Neural cell (in vitro differentiated cells): Measurements from ENCODE around the gene CDH16. TPM values are rescaled to one million over a fixed set of nuclear protein-coding genes. Genes with fewer than 3 reads are reported as not detected.
A peak's percentile ranks its signal among the peaks of the same experiment; 100 is the strongest.

ENCODE experiments used
- H2AFZ ChIP-seq: fragments of 200-600, 300-800 bp; sonication (generic), shearing (Covaris generic); 2 replicates; pipeline ENCODE4 v1.6.0; 2014; ENCODE audit warnings: low read depth, mild to moderate bottlenecking, antibody characterized with exemption, low read length, moderate library complexity
- H3F3A ChIP-seq: fragments of 200-600 bp; shearing (Covaris generic); 2 replicates; pipeline ENCODE4 v1.6.1; 2016; ENCODE audit warnings: mild to moderate bottlenecking, moderate library complexity, mixed read lengths, antibody characterized with exemption, low read length; ENCODE audit not compliant: insufficient read depth, poor library complexity, severe bottlenecking
- H3K27ac ChIP-seq: fragments of 200-600, 300-800 bp; sonication (generic), shearing (Covaris generic); 2 replicates; pipeline ENCODE4 v1.5.1; 2014; ENCODE audit warnings: mild to moderate bottlenecking, low read length, moderate library complexity
- H3K27me3 ChIP-seq: fragments of 300-800, 200-600 bp; sonication (generic), shearing (Covaris generic); 2 replicates; pipeline ENCODE4 v1.6.0; 2014; ENCODE audit warnings: mild to moderate bottlenecking, low read depth, low read length, moderate library complexity; ENCODE audit not compliant: insufficient read depth
- H3K36me3 ChIP-seq: fragments of 300-800, 200-600 bp; sonication (generic), shearing (Covaris generic); 2 replicates; pipeline ENCODE4 v1.5.1; 2014; ENCODE audit warnings: mild to moderate bottlenecking, antibody characterized with exemption, low read length, moderate library complexity; ENCODE audit not compliant: insufficient read depth
- H3K4me2 ChIP-seq: fragments of 300-800, 200-600 bp; sonication (generic), shearing (Covaris generic); 2 replicates; pipeline ENCODE4 v1.6.0; 2014; ENCODE audit warnings: mild to moderate bottlenecking, low read length
- H3K4me3 ChIP-seq: fragments of 300-800, 200-600 bp; sonication (generic), shearing (Covaris generic); 2 replicates; pipeline ENCODE4 v1.5.1; 2014; ENCODE audit warnings: mild to moderate bottlenecking, low read length, moderate library complexity
- H3K79me2 ChIP-seq: fragments of 200-600 bp; shearing (Covaris generic); replicated peaks from 2 replicates; pipeline ENCODE4 v1.6.0; 2014; ENCODE audit warnings: mild to moderate bottlenecking, low read length, moderate library complexity; ENCODE audit not compliant: insufficient read depth
- H3K9ac ChIP-seq: fragments of 300-800, 200-600 bp; sonication (generic), shearing (Covaris generic); 2 replicates; pipeline ENCODE4 v1.6.1; 2016; ENCODE audit warnings: mild to moderate bottlenecking, low read length, mixed read lengths
- H3K9me2 ChIP-seq: fragments of 200-600 bp; shearing (Covaris generic); 2 replicates; pipeline ENCODE4 v1.6.1; 2016; ENCODE audit warnings: mild to moderate bottlenecking, low read length, mixed read lengths; ENCODE audit not compliant: insufficient read depth
- H3K9me3 ChIP-seq: fragments of 200-600, 300-800 bp; sonication (generic), shearing (Covaris generic); 2 replicates; pipeline ENCODE4 v1.6.1; 2016; ENCODE audit warnings: mild to moderate bottlenecking, mixed run types, low read length, moderate library complexity, mixed read lengths
- H4K20me1 ChIP-seq: fragments of 200-600 bp; shearing (Covaris generic); 2 replicates; pipeline ENCODE4 v1.6.1; 2016; ENCODE audit warnings: mild to moderate bottlenecking, mixed run types; ENCODE audit not compliant: insufficient read depth
- EP300 ChIP-seq: fragments of 450-650 bp; conservative IDR thresholded peaks from 2 replicates; pipeline ENCODE4 v1.6.1; 2014; ENCODE audit warnings: antibody characterized with exemption, mild to moderate bottlenecking, moderate library complexity; ENCODE audit not compliant: poor library complexity, severe bottlenecking
- EZH2 ChIP-seq: fragments of 200-600, 300-800 bp; shearing (Covaris generic), sonication (generic); IDR thresholded peaks from 2 replicates; pipeline ENCODE4 v1.6.1; 2014; ENCODE audit warnings: antibody characterized with exemption, low read length, borderline replicate concordance, mild to moderate bottlenecking; ENCODE audit not compliant: insufficient read depth, poor library complexity, severe bottlenecking
- MXI1 ChIP-seq: fragments of 450-650 bp; conservative IDR thresholded peaks from 2 replicates; pipeline ENCODE4 v1.6.1; 2014; ENCODE audit warnings: antibody characterized with exemption, mild to moderate bottlenecking; ENCODE audit not compliant: poor library complexity, severe bottlenecking
- POLR2AphosphoS5 ChIP-seq: IDR thresholded peaks from 2 replicates; pipeline ENCODE4 v1.6.1; 2012
- RAD21 ChIP-seq: fragments of 450-650 bp; conservative IDR thresholded peaks from 2 replicates; pipeline ENCODE4 v1.6.1; 2014; ENCODE audit warnings: antibody characterized with exemption, mild to moderate bottlenecking, moderate library complexity
- SMC3 ChIP-seq: fragments of 450-650 bp; conservative IDR thresholded peaks from 2 replicates; pipeline ENCODE4 v1.6.1; 2014; ENCODE audit warnings: antibody characterized with exemption, mild to moderate bottlenecking, moderate library complexity; ENCODE audit not compliant: poor library complexity
- TAF1 ChIP-seq: IDR thresholded peaks from 2 replicates; pipeline ENCODE4 v1.6.1; 2012; ENCODE audit warnings: low read depth
- polyA plus RNA-seq: library from polyadenylated mRNA; depleted of rRNA; stranded (reverse); fragments of >200 nt; gene quantifications from 2 replicates; pipeline ENCODE4 v1.2.3, GENCODE V29; 2014
- TF ChIP-seq, protein P1 (sequence below): fragments of 450-650 bp; IDR thresholded peaks from 2 replicates; pipeline ENCODE4 v1.5.1; 2014; ENCODE audit warnings: antibody characterized with exemption, mild to moderate bottlenecking, moderate library complexity; ENCODE audit not compliant: poor library complexity, severe bottlenecking
- TF ChIP-seq, protein P2 (sequence below): IDR thresholded peaks from 2 replicates; pipeline ENCODE4 v1.6.1; 2012; ENCODE audit warnings: borderline replicate concordance

The CDH16 gene
- polyA plus RNA-seq, 1 donor from 2014 or later = not detected

DNA sequence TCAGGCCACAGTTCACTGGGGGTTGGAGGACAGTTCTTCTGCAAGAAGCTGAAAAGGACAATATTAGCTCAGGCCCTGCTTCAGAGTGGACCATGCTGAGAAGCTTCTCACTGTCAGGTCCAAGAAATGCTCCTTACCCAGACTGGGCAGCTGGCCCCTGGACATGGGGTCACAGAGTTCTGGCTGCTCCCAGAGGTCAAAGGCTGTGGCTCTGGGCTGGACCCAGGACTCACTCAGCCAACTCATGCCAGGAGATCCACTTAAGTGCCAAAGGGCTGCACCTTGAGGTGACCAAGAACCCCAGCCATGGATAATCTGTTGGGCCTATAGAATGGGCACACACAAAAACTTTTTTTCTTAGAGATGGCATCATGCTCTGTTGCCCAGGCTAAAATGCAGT is 20.7 kb upstream of the CDH16 start:
- no peak overlapping the region for H3K4me3 ChIP-seq
- H3K9me3 ChIP-seq = no peaks in the 10 kb centered on the region
- H3K27me3 ChIP-seq = no peaks in the 10 kb centered on the region
- no peaks in the 10 kb centered on the region for H3K36me3 ChIP-seq
- H4K20me1 ChIP-seq = peaks cover 5% of the 10 kb centered on the region
- no peaks in the 10 kb centered on the region for H3F3A ChIP-seq
- H3K4me2 ChIP-seq = no peak overlapping the region
- peaks cover 4% of the 10 kb centered on the region for H3K79me2 ChIP-seq
- H3K9ac ChIP-seq = no peak overlapping the region
- no peak overlapping the region for H2AFZ ChIP-seq
- H3K9me2 ChIP-seq = no peaks in the 10 kb centered on the region
- TF ChIP-seq, protein P1, sequence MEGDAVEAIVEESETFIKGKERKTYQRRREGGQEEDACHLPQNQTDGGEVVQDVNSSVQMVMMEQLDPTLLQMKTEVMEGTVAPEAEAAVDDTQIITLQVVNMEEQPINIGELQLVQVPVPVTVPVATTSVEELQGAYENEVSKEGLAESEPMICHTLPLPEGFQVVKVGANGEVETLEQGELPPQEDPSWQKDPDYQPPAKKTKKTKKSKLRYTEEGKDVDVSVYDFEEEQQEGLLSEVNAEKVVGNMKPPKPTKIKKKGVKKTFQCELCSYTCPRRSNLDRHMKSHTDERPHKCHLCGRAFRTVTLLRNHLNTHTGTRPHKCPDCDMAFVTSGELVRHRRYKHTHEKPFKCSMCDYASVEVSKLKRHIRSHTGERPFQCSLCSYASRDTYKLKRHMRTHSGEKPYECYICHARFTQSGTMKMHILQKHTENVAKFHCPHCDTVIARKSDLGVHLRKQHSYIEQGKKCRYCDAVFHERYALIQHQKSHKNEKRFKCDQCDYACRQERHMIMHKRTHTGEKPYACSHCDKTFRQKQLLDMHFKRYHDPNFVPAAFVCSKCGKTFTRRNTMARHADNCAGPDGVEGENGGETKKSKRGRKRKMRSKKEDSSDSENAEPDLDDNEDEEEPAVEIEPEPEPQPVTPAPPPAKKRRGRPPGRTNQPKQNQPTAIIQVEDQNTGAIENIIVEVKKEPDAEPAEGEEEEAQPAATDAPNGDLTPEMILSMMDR = no peak
- no peak for TF ChIP-seq TAF1
- TF ChIP-seq EP300 = no peak
- TF ChIP-seq RAD21 = no peak
- TF ChIP-seq EZH2 = no peak
- TF ChIP-seq, protein P2, sequence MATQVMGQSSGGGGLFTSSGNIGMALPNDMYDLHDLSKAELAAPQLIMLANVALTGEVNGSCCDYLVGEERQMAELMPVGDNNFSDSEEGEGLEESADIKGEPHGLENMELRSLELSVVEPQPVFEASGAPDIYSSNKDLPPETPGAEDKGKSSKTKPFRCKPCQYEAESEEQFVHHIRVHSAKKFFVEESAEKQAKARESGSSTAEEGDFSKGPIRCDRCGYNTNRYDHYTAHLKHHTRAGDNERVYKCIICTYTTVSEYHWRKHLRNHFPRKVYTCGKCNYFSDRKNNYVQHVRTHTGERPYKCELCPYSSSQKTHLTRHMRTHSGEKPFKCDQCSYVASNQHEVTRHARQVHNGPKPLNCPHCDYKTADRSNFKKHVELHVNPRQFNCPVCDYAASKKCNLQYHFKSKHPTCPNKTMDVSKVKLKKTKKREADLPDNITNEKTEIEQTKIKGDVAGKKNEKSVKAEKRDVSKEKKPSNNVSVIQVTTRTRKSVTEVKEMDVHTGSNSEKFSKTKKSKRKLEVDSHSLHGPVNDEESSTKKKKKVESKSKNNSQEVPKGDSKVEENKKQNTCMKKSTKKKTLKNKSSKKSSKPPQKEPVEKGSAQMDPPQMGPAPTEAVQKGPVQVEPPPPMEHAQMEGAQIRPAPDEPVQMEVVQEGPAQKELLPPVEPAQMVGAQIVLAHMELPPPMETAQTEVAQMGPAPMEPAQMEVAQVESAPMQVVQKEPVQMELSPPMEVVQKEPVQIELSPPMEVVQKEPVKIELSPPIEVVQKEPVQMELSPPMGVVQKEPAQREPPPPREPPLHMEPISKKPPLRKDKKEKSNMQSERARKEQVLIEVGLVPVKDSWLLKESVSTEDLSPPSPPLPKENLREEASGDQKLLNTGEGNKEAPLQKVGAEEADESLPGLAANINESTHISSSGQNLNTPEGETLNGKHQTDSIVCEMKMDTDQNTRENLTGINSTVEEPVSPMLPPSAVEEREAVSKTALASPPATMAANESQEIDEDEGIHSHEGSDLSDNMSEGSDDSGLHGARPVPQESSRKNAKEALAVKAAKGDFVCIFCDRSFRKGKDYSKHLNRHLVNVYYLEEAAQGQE = no peak
- TF ChIP-seq MXI1 = no peak
- TF ChIP-seq SMC3 = no peak
- TF ChIP-seq POLR2AphosphoS5 = no peak
- H3K27ac ChIP-seq = no peak overlapping the region

DNA sequence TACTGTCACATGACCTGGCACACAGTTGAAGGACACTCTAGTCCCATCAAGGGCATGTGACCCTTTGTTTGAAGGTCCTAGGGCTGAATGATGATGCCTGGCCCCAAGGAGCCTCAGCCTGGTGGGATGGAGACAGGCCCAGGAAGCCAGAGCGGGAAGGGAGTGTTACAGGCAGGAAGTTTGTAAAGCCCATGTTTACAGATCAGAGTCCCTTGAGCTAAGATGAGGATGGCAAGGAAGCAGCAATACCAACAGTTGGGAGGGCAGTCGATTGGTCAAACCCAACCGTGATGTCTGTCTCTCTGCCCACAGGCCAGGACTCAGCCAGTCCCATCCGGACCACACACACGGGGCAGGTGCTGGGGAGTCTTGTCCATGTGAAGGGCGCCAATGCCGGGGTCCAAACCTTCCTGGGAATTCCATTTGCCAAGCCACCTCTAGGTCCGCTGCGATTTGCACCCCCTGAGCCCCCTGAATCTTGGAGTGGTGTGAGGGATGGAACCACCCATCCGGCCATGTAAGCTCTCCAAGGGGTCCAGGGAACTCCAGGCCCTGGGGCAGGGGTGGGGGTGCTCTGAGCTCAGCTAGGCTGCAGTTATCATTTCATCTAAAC is 19.1 kb upstream of the CDH16 start:
- Histone ChIP-seq H3K36me3 (no peaks in the 10 kb centered on the region), H4K20me1 (peaks cover 5% of the 10 kb centered on the region), H2AFZ (no peak overlapping the region), H3K9me3 (no peaks in the 10 kb centered on the region), H3K79me2 (peaks cover 10% of the 10 kb centered on the region), H3F3A (no peaks in the 10 kb centered on the region), H3K27ac (no peak overlapping the region), H3K27me3 (no peaks in the 10 kb centered on the region), H3K4me2 (no peak overlapping the region), H3K9me2 (no peaks in the 10 kb centered on the region), H3K4me3 (peak overlapping the region; percentile 5), H3K9ac (no peak overlapping the region)
- TF ChIP-seq SMC3 (no peak), EZH2 (no peak), TAF1 (no peak), EP300 (no peak), MXI1 (no peak), RAD21 (no peak), POLR2AphosphoS5 (no peak)
- TF ChIP-seq, protein P1 = no peak
- TF ChIP-seq, protein P2 = no peak
